HS-5 (cell line): ENCODE data around the gene DAG1.
A peak's percentile ranks its signal among the peaks of the same experiment; 100 is the strongest.
"Not testable (repeated sequence)": the region's sequence is repeated elsewhere in the genome, so short reads cannot be mapped to it uniquely, and the experiment has no call there.

Source experiments
- DNase-seq: peaks from one replicate; pipeline ENCODE4 v3.0.0-alpha.2; 2012; ENCODE audit warnings: low read depth

Gene DAG1

DNA sequence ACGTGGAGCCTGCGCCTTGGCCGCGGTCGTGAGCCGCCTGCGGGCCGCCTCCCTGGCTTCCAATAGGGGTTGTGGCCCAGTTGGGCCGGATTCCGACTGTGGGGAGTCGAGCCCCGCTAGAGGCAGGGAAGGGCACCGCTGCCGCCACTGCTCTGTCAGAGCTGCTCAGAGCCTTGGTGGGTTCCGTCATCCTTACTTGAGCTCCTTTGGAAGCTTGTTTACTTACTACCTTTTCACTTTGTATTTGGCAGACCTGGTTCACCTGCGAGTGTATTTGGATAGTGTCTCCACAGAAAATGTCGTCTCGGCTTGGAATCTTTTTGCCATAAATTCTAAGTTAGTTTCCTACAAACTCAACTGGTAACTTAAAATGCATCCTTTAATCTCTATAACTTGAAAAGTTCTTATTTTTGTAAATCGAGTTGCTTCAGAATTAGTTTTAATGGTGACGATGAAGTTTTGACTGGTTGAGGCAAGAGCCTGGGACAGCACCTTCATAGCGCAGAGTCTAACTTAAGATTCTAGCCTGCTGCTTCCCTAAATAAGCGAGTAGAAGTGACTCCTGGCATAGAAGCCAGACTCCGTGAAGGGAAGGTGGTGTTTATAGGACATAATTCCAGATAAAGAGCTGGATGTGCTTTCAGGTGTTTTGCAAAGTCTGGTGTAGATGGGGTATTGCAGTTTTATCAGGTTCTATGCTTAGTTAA lies 800 bp downstream of the DAG1 start:
- DNase-seq: no peak

DNA sequence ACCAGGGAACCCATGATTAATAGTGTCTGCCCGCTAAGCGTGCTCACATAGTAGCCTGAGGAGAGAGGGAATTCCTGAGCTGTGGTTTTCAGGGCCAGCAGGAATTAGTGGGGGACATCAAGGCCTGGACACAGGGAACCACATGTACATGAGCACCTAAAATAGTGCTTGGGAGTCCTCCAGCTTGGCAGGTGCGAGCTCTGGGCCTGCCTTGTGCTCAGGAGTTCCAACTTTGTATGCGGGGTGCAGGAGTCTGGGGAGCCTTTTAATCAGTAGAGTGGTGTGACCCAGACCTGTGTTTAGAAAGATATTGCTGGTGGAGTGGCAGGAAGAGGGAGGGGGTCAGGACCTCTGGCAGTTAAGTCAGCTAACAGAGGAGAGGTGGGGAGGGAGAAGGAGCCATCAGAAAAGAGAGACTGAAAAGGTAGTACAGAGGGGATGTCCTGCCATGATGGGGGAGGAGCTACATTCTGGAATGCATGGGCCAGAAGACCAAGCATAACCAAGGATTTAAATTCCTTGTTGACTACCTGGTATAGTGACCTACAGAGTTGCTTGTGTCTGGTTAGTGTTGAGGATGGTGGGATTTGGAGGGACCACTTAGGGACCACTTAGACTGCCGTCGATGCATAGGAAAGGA lies 1.9 kb downstream of the DAG1 start:
- DNase-seq: no peak

DNA sequence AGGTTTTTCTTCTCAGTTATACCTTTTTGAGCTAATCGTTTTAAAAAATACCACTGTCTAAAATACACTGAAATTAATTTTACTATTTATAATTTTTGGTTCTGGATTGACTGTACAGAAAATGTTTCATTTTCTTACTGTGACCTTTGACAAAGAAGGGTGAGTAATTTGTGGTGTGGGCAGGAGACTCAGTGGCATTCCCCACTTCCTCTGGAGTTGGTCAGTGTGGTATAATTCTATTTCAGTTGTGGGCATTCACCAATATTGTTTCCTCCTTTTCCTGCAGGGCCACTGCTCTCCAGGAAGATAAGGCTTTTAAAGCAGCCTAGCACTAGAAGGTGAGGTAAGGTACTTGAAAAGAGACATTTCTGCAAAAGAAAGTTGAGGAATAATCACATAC lies 6.5 kb downstream of the DAG1 start:
- no peak for DNase-seq

DNA sequence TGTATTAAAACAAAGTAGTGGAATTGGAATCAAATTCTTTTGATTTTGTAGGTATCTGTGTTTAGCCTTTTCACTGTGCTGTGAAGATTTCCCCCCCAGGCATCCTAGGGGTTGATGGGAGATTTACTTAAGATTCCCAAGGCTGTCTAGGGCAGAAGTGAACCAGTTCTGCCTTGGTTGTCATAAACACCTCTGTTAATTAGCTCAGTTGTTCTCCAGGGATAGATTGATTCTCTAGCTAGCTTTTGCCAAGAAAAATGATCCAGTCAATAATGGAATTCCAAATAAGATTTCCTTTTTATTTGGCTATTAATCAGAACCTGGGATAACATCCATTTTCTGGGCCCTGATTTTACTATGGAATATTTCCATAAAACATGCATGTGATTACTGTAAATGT lies 12.7 kb downstream of the DAG1 start:
- no peak for DNase-seq

DNA sequence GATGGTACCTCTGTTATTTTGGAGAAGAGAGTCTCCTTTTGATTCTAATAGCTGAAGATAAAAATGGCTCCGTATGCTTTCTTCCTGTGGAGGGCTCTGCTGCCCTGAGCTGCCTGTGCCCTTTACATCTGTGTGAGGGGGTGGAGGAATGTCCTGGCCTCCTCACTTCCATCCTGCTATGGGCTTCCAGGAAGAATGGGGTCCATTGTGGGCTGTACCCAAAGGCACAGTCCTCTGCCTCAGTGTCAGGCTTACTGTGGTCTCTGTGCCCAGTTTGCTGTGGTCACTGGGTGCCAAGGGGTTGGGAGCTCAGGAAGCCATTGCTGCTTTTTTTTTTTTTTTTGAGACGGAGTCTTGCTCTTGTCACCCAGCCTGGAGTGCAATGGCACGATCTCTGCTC lies 14.4 kb downstream of the DAG1 start:
- no peak for DNase-seq

DNA sequence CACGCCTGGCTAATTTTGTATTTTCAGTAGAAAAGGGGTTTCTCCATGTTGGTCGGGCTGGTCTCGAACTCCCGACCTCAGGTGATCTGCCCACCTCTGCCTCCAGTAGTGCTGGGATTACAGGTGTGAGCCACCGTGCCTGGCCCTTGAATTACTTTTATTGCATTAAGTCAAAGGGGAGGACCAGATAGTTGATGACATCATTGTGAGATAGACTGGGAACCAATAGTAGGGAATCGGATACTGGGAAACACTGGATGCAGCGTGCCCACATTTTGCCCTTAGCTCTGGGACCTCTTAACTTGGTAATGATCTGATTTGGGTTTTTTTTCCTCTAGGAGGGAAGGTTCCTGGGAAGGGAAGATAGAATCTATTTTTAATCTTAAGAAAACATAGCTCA lies 19.2 kb downstream of the DAG1 start:
- DNase-seq: no peak

DNA sequence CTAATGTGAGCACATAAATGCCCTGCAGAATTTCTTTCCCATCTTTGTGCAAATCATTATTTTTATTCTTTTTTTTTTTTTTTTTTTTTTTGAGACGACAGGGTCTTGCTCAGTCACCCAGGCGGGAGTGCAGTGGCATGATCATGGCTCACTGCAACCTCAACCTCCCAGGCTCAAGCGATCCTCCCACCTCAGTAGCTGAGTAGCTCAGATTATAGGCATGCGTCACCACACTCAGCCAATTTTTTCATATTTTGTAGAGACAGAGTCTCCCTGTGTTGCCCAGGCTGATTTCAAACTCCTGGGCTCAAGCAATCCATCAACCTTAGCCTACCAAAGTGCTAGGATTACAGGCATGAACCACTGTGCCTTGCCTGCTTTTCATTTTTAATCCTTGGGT lies 22.9 kb downstream of the DAG1 start:
- no peak for DNase-seq

DNA sequence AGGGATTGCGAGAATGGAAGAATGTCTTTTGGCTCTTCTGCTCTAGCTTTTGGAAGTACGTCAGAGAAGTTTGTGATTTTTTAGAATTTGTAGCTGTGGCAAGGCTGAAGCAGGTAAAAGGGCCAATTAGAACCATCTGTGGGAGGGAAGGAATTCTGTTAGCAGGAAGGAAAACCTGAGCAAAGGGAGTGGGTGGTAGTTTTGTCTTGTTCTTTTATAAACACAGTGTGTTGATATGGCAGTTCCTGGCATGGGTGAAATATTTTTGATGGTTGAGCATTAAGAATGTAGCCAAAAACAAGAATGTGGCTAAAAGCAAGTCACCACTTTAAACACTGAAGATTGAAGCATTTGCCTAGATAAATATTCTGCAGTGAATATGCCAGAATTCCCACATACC lies 23.8 kb downstream of the DAG1 start:
- no peak for DNase-seq

DNA sequence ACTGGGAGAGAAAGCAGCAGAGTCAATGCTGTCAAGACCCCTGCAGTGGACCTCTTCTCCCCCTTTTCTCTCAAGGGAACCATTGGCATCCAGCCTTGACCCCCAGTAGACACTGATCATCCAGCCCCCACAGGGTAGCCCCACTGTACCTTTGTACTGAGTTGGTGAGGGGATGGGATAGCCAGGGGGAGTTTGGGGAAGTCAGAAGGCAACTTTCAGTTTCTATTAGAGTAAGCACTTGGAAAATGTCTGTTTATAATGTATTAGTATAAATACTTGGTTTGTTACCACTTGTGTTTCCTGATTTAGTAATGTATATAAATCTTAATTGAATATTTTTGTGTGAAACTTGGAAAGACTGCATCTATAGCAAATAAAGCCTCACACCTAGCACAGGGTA lies 25.0 kb downstream of the DAG1 start:
- DNase-seq: no peak

DNA sequence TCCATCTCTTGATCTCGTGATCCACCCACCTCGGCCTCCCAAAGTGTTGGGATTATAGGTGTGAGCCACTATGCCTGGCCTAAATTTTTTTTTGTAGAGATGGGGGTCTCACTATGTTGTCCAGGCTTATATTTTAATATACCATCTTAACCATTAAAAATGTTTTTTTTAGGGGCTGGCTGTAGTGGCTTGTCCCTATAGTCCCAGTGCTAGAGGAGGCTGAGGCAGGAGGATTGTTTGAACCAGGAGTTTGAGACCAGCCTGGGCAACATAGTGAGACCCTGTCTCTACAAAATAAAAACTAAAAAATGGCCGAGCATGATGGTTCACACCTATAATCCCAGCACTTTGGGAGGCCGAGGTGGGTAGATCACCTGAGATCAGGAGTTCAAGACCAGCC lies 26.8 kb downstream of the DAG1 start:
- DNase-seq: not testable (repeated sequence)

DNA sequence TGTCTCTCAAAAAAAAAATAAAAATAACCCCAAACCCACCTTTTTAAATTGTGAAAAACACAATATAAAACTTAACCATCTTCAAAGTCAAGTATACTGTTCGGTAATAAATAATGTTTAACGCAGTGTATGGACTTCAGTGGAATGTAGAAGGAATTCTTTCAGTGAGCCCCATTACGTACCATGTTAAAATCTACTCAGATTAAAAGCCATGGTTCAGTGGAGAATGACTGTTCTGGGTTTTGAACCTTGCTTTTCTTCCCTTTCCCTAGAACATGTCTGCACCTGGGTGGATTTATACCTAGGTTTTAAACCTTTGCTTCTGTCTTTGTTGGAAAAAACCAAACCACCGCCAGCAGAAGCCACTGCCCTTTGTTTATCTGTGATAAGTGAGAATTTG lies 27.5 kb downstream of the DAG1 start:
- DNase-seq: no peak

DNA sequence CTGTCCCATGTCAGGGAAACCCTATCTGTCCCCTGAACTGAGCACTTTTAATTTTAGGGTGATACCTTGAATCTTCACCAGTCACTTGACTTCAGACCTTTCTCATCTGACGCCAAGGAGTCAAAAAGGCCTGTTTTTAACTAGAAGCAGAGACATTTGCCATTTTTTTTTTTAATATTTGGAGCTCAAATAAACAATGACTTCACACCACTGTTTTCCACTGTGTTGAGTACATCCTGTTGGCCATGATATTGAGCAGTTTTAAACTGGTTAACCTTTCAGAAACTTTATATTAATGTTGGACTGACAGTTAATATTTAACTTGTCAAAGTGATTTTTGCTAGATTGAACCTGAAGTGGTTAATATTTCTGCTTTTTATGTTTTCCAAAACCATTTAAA lies 28.2 kb downstream of the DAG1 start:
- no peak for DNase-seq

DNA sequence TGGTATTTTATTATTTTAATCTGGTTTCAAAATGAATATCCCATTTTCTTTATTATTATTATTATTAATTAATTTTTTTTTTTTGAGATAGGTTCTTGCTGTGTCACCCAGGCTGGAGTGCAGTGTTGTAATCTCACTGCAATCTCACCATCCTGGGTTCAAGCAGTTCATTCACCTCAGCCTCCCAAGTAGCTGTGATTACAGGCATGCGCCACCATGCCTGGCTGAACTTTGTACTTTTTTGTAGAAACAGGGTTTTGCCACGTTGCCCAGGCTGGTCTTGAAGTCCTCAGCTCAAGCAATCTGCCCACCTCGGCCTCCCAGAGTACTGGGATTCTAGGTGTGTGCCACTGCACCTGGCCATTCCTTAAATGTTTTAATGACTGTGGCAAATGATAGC lies 28.6 kb downstream of the DAG1 start:
- DNase-seq: no peak

DNA sequence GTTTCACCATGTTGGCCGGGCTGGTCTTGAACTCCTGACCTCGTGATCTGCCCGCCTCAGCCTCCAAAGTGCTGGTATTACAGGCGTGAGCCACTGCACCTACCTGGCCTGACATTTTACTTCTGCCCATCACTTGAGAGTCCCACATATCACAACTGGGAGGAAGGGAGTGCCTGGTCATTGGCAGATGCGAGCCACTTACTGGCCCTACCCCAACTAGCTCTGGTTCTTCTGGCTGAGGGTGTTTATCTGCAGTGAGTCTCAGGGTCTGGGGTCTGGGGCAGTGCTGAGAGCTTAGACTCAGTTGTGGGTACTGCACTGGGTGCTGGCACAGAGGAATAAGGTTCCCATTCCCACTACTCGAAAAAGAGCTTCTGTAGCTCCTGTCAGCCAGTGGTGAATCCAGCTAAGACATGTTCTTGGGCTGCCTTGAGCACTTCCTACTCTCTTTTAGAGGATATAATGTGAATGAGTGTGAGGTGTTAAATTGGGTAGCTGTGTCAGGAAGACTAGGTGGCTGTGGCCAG lies 30.2 kb downstream of the DAG1 start:
- no peak for DNase-seq

DNA sequence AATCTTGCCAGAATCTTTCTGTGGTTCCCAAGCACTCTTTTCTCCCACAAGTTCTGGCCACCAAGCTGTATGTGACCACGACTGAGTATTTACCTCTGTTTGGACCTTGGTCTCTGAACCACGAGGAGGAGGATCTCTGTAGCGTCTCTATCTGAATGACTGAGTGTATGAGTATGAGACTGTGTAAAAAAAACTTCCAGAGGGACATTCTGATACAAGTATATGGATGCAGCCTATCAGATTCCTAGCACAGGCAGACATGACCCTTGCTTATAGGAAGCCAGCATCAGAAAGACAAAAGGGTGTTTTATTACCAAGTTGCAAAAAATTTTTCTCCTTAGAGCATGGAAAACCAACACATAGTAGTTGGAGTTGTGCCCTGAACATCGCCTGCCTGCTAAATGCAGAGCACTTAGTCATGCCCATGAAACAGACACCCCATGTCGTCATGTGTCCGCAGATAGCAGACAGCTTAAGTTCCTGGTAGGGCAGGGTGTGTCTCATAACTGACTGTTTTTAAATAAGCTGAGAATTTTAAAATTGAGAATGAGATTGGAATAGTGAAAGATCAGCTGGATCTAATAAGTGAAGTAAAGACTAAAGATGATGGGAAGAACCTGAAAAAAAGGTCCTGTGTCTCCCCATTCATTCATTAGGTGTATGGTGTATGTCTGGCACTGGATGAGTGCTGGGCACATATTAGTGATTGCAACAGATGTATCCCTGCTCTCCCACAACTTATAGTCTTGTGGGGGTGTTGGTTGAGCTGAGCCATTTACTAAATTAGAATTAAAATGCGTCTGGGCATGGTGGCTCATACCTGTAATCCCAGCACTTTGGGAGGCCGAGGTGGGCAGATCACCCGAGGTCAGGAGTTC lies 30.9 kb downstream of the DAG1 start:
- peak; percentile 89 for DNase-seq

DNA sequence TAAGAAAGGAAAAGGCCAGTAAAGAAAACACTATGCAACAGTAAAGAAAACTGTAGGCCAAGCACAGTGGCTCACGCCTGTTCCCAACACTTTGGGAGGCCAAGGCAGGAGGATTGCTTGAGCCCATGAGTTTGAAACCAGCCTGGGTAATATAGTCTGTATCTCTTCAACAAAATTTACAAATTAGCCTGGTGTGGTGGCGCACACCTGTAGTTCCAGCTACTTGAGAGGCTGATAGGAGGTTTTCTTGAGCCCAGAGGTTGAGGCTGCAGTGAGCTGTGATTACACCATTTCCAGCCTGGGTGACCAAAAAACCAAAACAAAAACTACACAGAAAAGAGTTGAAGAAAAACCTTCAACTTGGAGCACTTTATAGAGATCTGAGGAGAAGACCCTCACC lies 31.8 kb downstream of the DAG1 start:
- no peak for DNase-seq

DNA sequence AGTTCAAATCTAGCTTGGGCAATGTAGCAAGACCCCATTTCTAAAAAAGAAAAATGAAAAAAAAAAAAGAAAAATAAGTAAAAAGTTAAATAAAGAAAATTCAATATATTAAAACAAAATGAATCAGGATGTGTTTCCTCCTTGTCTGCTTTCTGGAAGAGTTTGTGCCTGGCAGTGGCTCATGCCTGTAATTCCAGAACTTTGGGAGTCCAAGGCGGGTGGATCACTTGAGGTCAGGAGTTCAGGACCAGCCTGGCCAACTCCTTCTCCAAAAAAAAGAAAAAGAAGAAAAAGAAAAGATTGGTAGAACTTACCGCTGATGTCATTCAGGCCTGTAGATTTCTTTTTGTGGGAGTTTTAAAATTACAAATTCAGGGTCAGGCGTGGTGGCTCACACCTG lies 36.8 kb downstream of the DAG1 start:
- no peak for DNase-seq

DNA sequence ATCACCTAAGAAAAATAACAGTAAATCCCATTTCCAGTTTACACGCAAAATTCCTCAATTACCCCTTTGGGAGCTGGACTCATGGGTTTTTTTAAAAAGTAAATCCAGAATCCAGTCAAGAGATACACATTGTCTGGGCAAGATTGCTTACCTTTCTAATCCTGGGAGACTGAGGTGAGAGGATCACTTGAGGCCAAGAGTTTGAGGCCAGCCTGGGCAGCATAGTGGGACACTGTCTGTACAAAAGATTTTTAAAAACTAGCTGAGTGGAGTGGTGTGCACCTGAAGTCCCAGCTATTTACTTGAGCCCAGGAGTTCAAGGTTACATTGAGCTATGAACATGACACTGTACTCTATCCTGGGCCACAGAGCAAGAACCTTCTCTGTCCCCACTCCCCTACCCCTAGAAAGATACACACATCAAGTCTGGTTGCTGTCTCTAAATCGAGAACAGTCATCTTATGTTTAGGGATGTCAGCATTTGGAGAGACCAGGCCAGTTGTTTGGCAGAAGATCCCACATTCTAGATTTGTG lies 39.0 kb downstream of the DAG1 start:
- DNase-seq: no peak

DNA sequence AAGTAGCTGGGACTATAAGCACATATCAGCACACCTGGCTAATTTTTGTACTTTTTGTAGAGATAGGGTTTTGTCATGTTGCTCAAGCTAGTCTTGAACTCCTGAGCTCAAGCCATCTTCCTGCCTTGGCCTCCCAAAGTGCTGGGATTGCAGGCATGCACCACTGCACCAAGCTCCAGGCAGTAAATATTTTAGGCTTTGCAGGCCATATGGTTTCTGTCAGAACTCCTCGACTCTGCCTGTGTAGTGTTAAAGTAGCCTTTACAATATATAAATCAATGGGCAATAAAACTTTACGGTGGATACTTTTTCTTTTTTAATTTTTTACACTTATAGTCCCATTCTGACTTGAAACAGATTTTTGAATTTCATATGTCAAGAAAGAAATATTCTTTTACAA lies 41.6 kb downstream of the DAG1 start:
- DNase-seq: no peak

DNA sequence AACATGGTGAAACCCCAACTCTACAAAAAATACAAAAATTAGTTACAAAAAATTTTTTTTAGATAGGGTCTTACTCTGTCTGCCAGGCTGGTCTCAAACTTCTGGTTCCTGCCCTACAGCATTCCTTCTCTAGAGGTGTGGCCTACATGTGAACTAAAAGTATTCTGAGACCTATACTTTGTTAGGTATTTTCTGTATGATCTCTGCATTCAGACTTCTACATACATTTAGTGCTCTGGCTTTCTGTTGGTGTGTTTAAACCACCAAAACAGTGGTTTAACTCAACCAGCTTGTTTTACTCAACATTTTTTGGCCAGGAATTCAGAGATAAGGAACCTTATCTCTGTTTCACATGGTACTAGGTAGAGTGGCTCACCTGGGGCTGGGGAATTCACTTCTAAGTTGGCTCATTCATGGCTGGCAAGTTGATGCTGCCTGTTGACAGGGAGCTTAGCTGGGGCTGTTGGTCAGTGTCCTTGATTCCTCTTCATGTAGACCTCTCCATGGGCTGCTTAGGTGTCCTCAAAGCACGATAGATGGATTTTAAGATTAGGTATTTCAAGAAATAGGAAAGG lies 42.8 kb downstream of the DAG1 start:
- no peak for DNase-seq

DNA sequence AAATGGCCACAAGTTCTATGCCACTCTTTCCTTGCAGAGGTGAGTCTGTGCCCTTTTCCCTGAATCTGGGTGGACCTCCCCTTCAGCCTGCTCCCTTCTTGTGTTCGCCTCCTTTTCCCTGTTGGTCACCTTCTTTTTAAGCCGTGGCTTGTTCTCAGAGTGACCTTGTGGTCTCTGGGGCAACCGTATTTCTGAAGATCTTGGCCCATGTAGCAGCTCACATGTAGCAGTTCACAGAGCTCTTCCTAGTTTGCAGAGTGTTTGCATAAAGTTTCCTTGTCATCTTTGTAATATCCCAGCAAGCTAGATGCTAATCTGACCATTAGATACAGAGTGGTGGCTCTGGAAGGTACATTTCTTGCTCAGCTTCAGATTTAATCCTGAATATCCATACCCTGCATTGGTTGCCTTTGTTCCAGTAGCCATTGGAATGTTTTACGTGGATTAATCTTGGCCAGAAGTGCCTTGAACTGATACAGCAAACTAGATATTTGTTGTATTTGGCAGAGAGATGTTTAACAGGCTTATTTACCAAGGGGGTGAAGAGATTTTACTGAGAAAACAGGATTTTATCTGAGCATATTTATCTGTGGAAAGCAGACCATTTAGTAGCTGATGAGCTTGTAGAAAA lies 43.5 kb downstream of the DAG1 start:
- DNase-seq: no peak

DNA sequence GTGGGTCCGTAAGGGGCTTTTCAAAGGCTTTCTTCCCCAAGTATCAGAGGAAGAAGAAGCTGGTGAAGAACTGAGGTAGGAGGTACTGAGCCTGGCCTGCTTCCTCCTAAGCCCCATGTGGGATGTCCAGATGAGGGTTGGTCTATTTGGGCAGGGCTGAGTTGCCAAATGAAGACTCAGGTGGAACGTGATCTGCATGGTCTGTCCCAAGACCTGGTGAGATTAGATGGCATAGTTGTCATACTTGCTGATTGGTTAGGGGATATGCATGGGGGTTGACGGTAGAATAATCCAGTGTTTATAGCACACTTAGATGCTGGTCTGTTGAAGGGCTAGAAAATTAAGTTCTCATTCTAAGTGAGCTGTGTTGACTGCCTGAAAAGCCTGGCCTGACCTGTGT lies 47.9 kb downstream of the DAG1 start:
- no peak for DNase-seq
